SK-N-SH treated with all-trans-retinoic acid at 6 μM for 48 hours (cell line): Measurements from ENCODE around the gene ABCA12.

Experiments
- ARNTL ChIP-seq: fragments of 450-650 bp; formaldehyde crosslinking; IDR thresholded peaks from 2 replicates; pipeline ENCODE4 v1.5.0; 2020; ENCODE audit warnings: low read depth, mild to moderate bottlenecking, moderate library complexity, borderline replicate concordance
- BACH2 ChIP-seq: fragments of 250-450 bp; sonication (Bioruptor Pico); IDR thresholded peaks from 2 replicates; pipeline ENCODE4 v1.9.0; 2021; ENCODE audit warnings: mild to moderate bottlenecking, borderline replicate concordance
- GLIS3 ChIP-seq: fragments of 250-450 bp; sonication (Bioruptor Pico); IDR thresholded peaks from 2 replicates; pipeline ENCODE4 v1.5.0; 2020; ENCODE audit warnings: mild to moderate bottlenecking, moderate library complexity
- ISL1 ChIP-seq: fragments of 250-450 bp; sonication (Bioruptor Pico); IDR thresholded peaks from 2 replicates; pipeline ENCODE4 v2.1.2; 2022; ENCODE audit warnings: mild to moderate bottlenecking, moderate library complexity
- PATZ1 ChIP-seq: fragments of 250-450 bp; sonication (Bioruptor Pico); IDR thresholded peaks from 2 replicates; pipeline ENCODE4 v1.8.0; 2020; ENCODE audit warnings: mild to moderate bottlenecking, moderate library complexity, borderline replicate concordance
- RARB ChIP-seq: fragments of 250-450 bp; sonication (Bioruptor Pico); IDR thresholded peaks from 2 replicates; pipeline ENCODE4 v1.8.0; 2021; ENCODE audit warnings: mild to moderate bottlenecking, moderate library complexity
- SNAI2 ChIP-seq: fragments of 250-450 bp; sonication (Bioruptor Pico); IDR thresholded peaks from 2 replicates; pipeline ENCODE4 v1.5.0; 2020; ENCODE audit warnings: mild to moderate bottlenecking, moderate library complexity
- TOX ChIP-seq: fragments of 250-450 bp; sonication (Bioruptor Pico); IDR thresholded peaks from 2 replicates; pipeline ENCODE4 v1.8.0; 2021; ENCODE audit warnings: mild to moderate bottlenecking, moderate library complexity, borderline replicate concordance
- ZC3H10 ChIP-seq: fragments of 250-450 bp; sonication (Bioruptor Pico); IDR thresholded peaks from 2 replicates; pipeline ENCODE4 v1.5.1; 2021; ENCODE audit warnings: mild to moderate bottlenecking, moderate library complexity
- ZFP3 ChIP-seq: fragments of 250-450 bp; sonication (Bioruptor Pico); IDR thresholded peaks from 2 replicates; pipeline ENCODE4 v1.5.0; 2020; ENCODE audit warnings: mild to moderate bottlenecking, moderate library complexity

GRCh38 chr2:214881647-214882202 lies 256.7 kb downstream of the ABCA12 start:
- TF ChIP-seq ARNTL (CRISPR knock-in tag) (no peak), BACH2 (CRISPR knock-in tag) (no peak), ISL1 (CRISPR knock-in tag) (no peak), PATZ1 (CRISPR knock-in tag) (no peak), TOX (CRISPR knock-in tag) (no peak), ZFP3 (no peak), ZC3H10 (no peak), GLIS3 (no peak), RARB (CRISPR knock-in tag) (no peak), SNAI2 (no peak)
